Measurements from ENCODE around the gene SNX18.

The SNX18 gene

DNA sequence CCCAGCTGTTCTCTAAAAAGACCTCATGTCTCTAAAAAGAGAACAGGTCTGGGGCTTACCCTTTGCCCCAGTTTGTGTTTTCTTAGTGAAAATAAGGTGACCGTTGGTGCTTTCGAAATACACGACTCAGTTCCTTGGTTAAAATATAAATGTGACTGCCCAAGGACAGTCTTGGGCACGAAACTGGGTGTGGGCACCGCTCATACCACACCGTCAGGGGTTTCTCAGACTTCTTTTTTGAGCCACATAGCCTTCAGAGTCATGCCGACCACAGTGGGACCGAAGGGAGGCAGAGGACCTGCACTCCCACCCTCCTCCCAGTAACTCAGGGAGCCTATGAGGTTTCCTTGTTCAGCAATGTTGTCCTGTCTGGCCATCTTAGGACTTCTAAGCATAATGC lies 6.5 kb downstream of the SNX18 start:
- H3K4me3 ChIP-seq (ENCODE audit: low read length), result peak overlapping the region; percentile 50
- DNase-seq (ENCODE audit: low read depth), result no peak
- TF ChIP-seq, protein P1, sequence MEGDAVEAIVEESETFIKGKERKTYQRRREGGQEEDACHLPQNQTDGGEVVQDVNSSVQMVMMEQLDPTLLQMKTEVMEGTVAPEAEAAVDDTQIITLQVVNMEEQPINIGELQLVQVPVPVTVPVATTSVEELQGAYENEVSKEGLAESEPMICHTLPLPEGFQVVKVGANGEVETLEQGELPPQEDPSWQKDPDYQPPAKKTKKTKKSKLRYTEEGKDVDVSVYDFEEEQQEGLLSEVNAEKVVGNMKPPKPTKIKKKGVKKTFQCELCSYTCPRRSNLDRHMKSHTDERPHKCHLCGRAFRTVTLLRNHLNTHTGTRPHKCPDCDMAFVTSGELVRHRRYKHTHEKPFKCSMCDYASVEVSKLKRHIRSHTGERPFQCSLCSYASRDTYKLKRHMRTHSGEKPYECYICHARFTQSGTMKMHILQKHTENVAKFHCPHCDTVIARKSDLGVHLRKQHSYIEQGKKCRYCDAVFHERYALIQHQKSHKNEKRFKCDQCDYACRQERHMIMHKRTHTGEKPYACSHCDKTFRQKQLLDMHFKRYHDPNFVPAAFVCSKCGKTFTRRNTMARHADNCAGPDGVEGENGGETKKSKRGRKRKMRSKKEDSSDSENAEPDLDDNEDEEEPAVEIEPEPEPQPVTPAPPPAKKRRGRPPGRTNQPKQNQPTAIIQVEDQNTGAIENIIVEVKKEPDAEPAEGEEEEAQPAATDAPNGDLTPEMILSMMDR (conservative IDR thresholded peaks at IDR 0.05; ENCODE audit: low read length), result no peak

DNA sequence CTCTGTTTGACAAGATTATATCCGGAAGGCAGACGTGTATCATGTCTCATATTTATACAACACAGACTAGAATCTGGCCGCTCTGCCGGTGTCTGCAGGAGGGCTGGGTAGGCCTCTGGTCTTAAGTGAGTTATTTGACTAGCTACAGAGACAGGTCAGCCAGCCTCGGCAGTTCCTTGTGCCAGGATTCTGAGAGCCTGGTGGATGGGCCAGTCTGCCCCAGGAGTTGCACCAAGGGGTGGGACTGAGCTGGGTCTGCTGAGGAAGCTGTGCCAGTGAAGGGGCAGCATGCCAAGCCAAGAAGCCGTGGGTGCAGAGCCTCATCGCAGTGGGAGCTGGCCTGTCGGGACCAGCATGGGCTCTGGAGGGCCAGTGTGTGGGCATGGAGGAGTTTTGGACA lies 7.1 kb downstream of the SNX18 start:
- TF ChIP-seq, protein P1 (conservative IDR thresholded peaks at IDR 0.05; ENCODE audit: low read length), result no peak
- no peak for DNase-seq (ENCODE audit: low read depth)
- peak overlapping the region; percentile 50 for H3K4me3 ChIP-seq (ENCODE audit: low read length)

DNA sequence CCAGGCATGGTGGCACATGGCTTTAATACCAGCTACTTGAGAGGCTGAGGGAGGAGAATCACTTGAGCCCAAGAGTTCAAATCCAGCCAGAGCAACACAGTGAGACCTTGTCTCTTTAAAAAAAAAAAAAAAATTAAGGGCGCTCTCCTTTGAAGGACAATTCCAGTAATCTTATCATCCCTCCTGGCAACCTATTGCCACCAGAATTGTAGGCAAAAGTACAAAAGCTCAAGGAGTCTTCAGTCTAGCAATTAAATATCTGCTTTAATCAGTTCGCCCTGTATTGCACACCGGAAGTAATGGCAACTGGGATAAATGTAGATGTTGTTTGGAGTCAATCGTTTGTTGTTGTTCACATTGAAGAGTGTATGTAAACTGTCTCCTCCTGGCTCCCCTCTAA lies 7.7 kb downstream of the SNX18 start:
- TF ChIP-seq, protein P1 (conservative IDR thresholded peaks at IDR 0.05; ENCODE audit: low read length), result no peak
- H3K4me3 ChIP-seq (ENCODE audit: low read length), result no peak overlapping the region; the same call in none of the 2 replicates
- DNase-seq (ENCODE audit: low read depth), result no peak

DNA sequence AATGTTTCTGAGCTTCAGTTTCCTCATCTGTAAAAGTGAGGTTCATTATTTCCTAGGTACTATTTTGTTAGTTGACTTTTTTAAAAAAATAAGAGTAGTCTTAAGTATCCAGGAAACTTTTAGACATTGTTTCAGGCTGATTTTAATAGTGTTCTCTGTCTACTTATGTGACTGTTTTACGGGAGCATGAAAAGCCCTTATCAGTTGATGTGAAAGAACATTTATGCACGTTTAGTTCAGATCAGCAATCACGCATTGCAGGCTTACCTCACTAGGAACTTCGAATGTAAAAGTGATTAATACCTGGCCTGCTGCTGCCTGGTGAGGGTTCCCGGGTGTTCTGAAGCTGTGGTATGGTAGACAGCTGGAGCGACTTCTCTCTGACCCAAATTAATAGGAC lies 8.1 kb downstream of the SNX18 start:
- DNase-seq (ENCODE audit: low read depth), result no peak
- TF ChIP-seq, protein P1 (conservative IDR thresholded peaks at IDR 0.05; ENCODE audit: low read length), result no peak
- H3K4me3 ChIP-seq (ENCODE audit: low read length), result no peak overlapping the region

DNA sequence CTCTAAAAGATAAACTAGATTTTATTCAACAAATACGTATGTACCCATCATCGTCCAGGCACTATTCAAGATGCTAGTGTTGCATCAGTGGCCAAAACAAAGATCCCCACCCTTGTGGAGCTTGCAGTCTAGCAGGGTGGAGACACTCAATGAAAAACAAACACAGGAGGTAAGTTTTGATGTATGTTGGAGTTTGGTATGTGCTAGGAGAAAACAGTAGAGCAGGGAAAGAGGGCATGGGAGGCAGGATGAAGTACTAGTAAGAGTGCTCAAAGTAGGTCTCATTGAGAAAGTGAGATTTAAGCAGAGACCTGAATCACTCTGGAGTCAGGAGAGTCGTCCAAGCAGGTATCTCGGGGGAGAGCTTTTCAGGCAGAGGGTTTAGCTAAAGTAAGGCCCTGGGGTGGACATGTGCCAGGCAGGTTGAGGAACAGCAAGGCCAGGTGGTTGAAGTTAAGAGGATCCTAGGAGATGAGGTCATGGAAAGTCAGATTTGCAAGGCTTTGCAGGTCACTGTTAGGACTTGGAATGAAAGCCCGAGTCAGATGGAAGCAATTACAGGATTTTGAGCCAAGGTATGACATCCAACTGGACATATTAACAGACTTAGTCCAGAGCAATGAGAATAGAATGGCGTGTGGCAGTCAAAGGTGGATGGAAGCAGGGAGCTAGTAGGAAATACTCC lies 9.2 kb downstream of the SNX18 start:
- DNase-seq (ENCODE audit: low read depth), result no peak
- TF ChIP-seq, protein P1 (conservative IDR thresholded peaks at IDR 0.05; ENCODE audit: low read length), result no peak
- no peak overlapping the region for H3K4me3 ChIP-seq (ENCODE audit: low read length)

DNA sequence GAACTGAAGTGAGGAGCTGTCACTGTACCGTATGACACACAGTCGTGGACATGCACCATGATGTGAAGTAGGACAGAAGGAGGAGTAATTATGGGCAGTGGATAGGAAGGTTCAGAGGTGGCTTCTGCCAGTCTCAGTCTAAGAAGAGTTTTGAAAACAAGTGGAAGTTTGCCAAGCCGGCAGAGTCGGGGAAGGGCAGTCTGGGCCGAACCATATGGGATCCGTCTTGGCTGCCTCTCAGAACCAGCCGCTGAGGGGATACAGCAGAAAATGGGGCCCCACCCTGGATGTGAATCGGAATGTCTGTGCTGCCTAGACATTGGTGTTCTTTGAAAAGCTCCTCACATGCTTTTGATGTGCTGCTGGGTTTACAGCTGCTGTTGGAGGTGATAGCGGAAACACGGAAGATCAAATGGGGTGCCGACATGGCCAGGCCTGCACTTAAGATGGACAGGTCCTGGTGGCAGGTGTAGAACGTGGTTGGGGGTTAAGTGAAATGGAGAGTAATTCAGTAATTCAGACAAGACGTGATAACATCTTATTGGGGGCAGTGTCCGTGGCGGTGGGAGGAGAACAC lies 11.2 kb downstream of the SNX18 start:
- TF ChIP-seq, protein P1 (conservative IDR thresholded peaks at IDR 0.05; ENCODE audit: low read length), result no peak
- no peak for DNase-seq (ENCODE audit: low read depth)
- H3K4me3 ChIP-seq (ENCODE audit: low read length), result no peak overlapping the region

DNA sequence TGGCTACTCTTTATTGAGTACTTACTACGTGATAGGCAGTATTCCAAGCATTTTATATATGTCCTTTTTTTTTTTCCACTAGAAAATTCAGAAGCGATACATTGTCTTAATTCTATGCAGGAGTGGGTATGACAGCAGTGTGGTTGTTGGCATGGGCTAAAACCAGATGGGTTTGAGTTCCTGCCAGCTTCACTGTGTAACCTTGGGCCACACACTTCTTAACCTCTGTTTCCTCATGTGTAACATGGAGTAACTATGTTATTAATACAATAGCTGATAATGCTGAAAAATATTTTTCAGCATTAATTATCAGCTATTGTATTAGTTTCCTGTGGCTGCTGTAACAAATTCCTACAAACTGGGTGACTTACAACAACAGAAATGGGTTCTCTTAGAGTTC lies 12.0 kb downstream of the SNX18 start:
- H3K4me3 ChIP-seq (ENCODE audit: low read length), result no peak overlapping the region
- TF ChIP-seq, protein P1 (conservative IDR thresholded peaks at IDR 0.05; ENCODE audit: low read length), result no peak
- DNase-seq (ENCODE audit: low read depth), result peak; percentile 65

Measured in AG10803 (cell line).